Upper lobe of left lung (tissue), 4 donors: ENCODE measurements around the gene MACROD2.

ENCODE experiments used
- CTCF ChIP-seq, 6 experiments: fragments of 450-650 bp in 4 of 6; fragments of 200-600 bp in 2 of 6; sonication (generic) in 2 of 6; IDR thresholded peaks; one replicate each; pipeline ENCODE4 v1.5.1; 2016 to 2019; ENCODE audit warnings: antibody characterized with exemption in 6 of 6
- EP300 ChIP-seq, 4 donors: sonication (generic); formaldehyde crosslinking; IDR thresholded peaks; one replicate each; pipeline ENCODE4 v1.5.1; 2017; ENCODE audit warnings: antibody characterized with exemption in 4 of 4, control low read depth in 2 of 4

GRCh38 chr20:14449323-14449722 lies 454.0 kb downstream of the MACROD2 start:
- TF ChIP-seq CTCF (IDR thresholded peaks at IDR 0.05) (no peak), EP300 (IDR thresholded peaks at IDR 0.05) (no peak)
